HG02588 (cell line): ENCODE data around the gene OR52M1.
"Not testable (repeated sequence)": the region's sequence is repeated elsewhere in the genome, so short reads cannot be mapped to it uniquely, and the experiment has no call there.

Experiments used
- ATAC-seq: cut with Tn5 transposase; IDR thresholded peaks from one replicate; pipeline ENCODE4 v1.9.1; 2021; ENCODE audit warnings: mild to moderate bottlenecking, moderate library complexity; ENCODE audit not compliant: unreplicated experiment

The OR52M1 gene

GRCh38 chr11:4544891-4545290, at the start of gene OR52M1:
Gene OR52M1 (plus strand): TSS chr11:4545191. CDS start chr11:4545191, 0 bp downstream.
- no peak for ATAC-seq

- ATAC-seq = no peak
These were observed 49.5 kb upstream of the OR52M1 start for GRCh38 chr11:4495487-4495886.

GRCh38 chr11:4495986-4496385, 49.0 kb upstream of the OR52M1 start:
- ATAC-seq = no peak

- ATAC-seq = no peak
These were observed 48.3 kb upstream of the OR52M1 start for GRCh38 chr11:4496557-4497248.

- no peak for ATAC-seq
These were observed 36.1 kb upstream of the OR52M1 start for GRCh38 chr11:4508886-4509285.

GRCh38 chr11:4511282-4512245, 33.4 kb upstream of the OR52M1 start:
- no peak for ATAC-seq

- ATAC-seq = no peak
These were observed 30.8 kb upstream of the OR52M1 start for GRCh38 chr11:4514196-4514595.

GRCh38 chr11:4522339-4522738, 22.7 kb upstream of the OR52M1 start:
- no peak for ATAC-seq

- ATAC-seq = no peak
These were observed 22.2 kb upstream of the OR52M1 start for GRCh38 chr11:4522752-4523151.

- ATAC-seq = no peak
These were observed 21.3 kb upstream of the OR52M1 start for GRCh38 chr11:4523666-4524065.

- no peak for ATAC-seq
These were observed 17.1 kb upstream of the OR52M1 start for GRCh38 chr11:4527926-4528325.

- ATAC-seq = not testable (repeated sequence)
These were observed 13.3 kb upstream of the OR52M1 start for GRCh38 chr11:4531686-4532085.

GRCh38 chr11:4539603-4540219, 5.3 kb upstream of the OR52M1 start:
- no peak for ATAC-seq

- ATAC-seq = no peak
These were observed 3.9 kb upstream of the OR52M1 start for GRCh38 chr11:4541071-4541470.

- ATAC-seq = no peak
These were observed 1.4 kb upstream of the OR52M1 start for GRCh38 chr11:4543561-4543960.

- no peak for ATAC-seq
These were observed 1.9 kb downstream of the OR52M1 start for GRCh38 chr11:4546878-4547277.

- ATAC-seq = no peak
These were observed 2.4 kb downstream of the OR52M1 start for GRCh38 chr11:4547416-4547815.

- ATAC-seq = no peak
These were observed 6.5 kb downstream of the OR52M1 start for GRCh38 chr11:4551346-4551979.

- no peak for ATAC-seq
These were observed 14.8 kb downstream of the OR52M1 start for GRCh38 chr11:4559527-4560440.

GRCh38 chr11:4560467-4560866, 15.5 kb downstream of the OR52M1 start:
- no peak for ATAC-seq
